Fibroblast of peridontal ligament (primary cell): Measurements from ENCODE around the gene UBE2D2.
"Not testable (repeated sequence)": the region's sequence is repeated elsewhere in the genome, so short reads cannot be mapped to it uniquely, and the experiment has no call there.

Experiments
- DNase-seq: peaks from one replicate; pipeline ENCODE4 v3.0.0-alpha.2; 2010; ENCODE audit errors: extremely low read depth

The UBE2D2 gene

GRCh38 chr5:139584137-139584536 lies 23.0 kb downstream of the UBE2D2 start:
- no peak for DNase-seq

- not testable (repeated sequence) for DNase-seq
Observed at GRCh38 chr5:139588116-139588515, 27.0 kb downstream of the UBE2D2 start.

GRCh38 chr5:139588962-139589361 lies 27.8 kb downstream of the UBE2D2 start:
- no peak for DNase-seq

- DNase-seq, result no peak
Observed at GRCh38 chr5:139592289-139592688, 31.1 kb downstream of the UBE2D2 start.

- not testable (repeated sequence) for DNase-seq
Observed at GRCh38 chr5:139593076-139593475, 31.9 kb downstream of the UBE2D2 start.

- DNase-seq, result peak; percentile 33
Observed at GRCh38 chr5:139593716-139594319, 32.7 kb downstream of the UBE2D2 start.

- DNase-seq, result no peak
Observed at GRCh38 chr5:139597134-139597533, 36.0 kb downstream of the UBE2D2 start.

GRCh38 chr5:139598601-139598965 lies 37.4 kb downstream of the UBE2D2 start:
- DNase-seq, result not testable (repeated sequence)

GRCh38 chr5:139600336-139600949 lies 39.3 kb downstream of the UBE2D2 start:
- peak; percentile 71 for DNase-seq

- DNase-seq, result no peak
Observed at GRCh38 chr5:139601429-139601828, 40.3 kb downstream of the UBE2D2 start.

- DNase-seq, result not testable (repeated sequence)
Observed at GRCh38 chr5:139601948-139602347, 40.8 kb downstream of the UBE2D2 start.

- no peak for DNase-seq
Observed at GRCh38 chr5:139605887-139606286, 44.7 kb downstream of the UBE2D2 start.

- peak; percentile 49 for DNase-seq
Observed at GRCh38 chr5:139611703-139612584, 50.8 kb downstream of the UBE2D2 start.

GRCh38 chr5:139619861-139620260 lies 58.7 kb downstream of the UBE2D2 start:
- DNase-seq, result no peak

GRCh38 chr5:139625398-139625797 lies 64.3 kb downstream of the UBE2D2 start:
- DNase-seq, result not testable (repeated sequence)

GRCh38 chr5:139630855-139631254 lies 69.7 kb downstream of the UBE2D2 start:
- DNase-seq, result no peak

- no peak for DNase-seq
Observed at GRCh38 chr5:139631520-139632165, 70.5 kb downstream of the UBE2D2 start.

GRCh38 chr5:139633295-139634027 lies 72.3 kb downstream of the UBE2D2 start:
- DNase-seq, result peak; percentile 80

- DNase-seq, result no peak
Observed at GRCh38 chr5:139634028-139634325, 72.8 kb downstream of the UBE2D2 start.

GRCh38 chr5:139634541-139634940 lies 73.4 kb downstream of the UBE2D2 start:
- DNase-seq, result no peak

GRCh38 chr5:139635191-139635590 lies 74.1 kb downstream of the UBE2D2 start:
- no peak for DNase-seq
